Measurements from ENCODE around the gene NCOA3.

Gene NCOA3

DNA sequence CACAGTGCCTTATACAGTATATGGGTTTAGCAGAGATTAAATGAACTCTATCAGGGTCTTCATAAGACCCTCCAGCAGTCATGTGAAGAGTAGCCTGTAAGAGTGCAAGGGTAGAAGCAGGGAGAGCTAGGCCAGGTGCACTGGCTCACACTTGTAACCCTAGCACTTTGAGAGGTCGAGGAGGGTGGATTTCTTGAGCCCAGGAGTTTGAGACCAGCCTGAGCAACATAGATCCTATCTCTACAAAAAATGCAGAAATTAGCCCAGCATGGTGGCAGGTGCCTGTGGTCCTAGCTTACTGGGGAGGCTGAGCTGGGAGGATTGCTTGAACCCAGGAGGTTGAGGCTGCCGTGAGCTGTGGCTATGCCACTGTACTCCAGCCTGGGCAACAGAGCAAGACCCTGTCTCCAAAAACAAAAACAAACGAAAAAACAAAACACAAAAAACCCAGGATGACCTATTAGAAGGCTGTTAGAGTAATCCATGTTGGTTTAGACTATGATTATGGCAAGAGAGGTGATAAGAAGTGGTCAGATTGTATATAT, 31.9 kb downstream of the NCOA3 start:
- Histone ChIP-seq H3K14ac (ENCODE audit: low read length in 2 of 2) (no peak overlapping the region), H3K4me3 (ENCODE audit: insufficient read depth in 1 of 2, low read depth in 1 of 2, low read length in 2 of 2) (no peak overlapping the region), H3K4ac (ENCODE audit: low read depth in 1 of 2, low read length in 2 of 2) (no peak overlapping the region), H4K91ac (ENCODE audit: low read length) (no peak overlapping the region), H3K27me3 (ENCODE audit: control insufficient read depth in 1 of 2, insufficient read depth in 1 of 2, low read length in 2 of 2) (no peaks in the 10 kb centered on the region), H3K27ac (ENCODE audit: low read length, poor library complexity, severe bottlenecking) (no peak overlapping the region), H3K4me1 (ENCODE audit: control insufficient read depth, insufficient read depth, low read depth, low read length) (peaks cover 3% of the 10 kb centered on the region), H2AFZ (ENCODE audit: low read depth, low read length) (no peak overlapping the region), H3K9ac (ENCODE audit: low read length) (no peak overlapping the region), H3K36me3 (ENCODE audit: control insufficient read depth in 1 of 2, insufficient read depth in 2 of 2, low read depth in 1 of 2, low read length in 2 of 2) (peaks cover 0 to 6% of the 10 kb centered on the region in 2 experiments), H3K9me3 (ENCODE audit: control insufficient read depth, low read length) (no peaks in the 10 kb centered on the region), H3K79me1 (replicated peaks; ENCODE audit: low read length, poor library complexity, severe bottlenecking) (peaks cover 20% of the 10 kb centered on the region), H3K4me2 (ENCODE audit: low read length, poor library complexity, severe bottlenecking) (no peak overlapping the region), H2BK12ac (ENCODE audit: low read length in 2 of 2) (no peak overlapping the region), H4K8ac (ENCODE audit: low read length) (no peak overlapping the region), H3K23ac (ENCODE audit: low read length in 2 of 2) (no peak overlapping the region), H2BK5ac (ENCODE audit: low read depth, low read length, poor library complexity, severe bottlenecking) (no peak overlapping the region), H3K18ac (ENCODE audit: low read depth in 1 of 2, low read length in 2 of 2) (no peak overlapping the region), H2BK120ac (ENCODE audit: low read depth, low read length) (no peak overlapping the region), H2BK15ac (ENCODE audit: low read depth, poor library complexity, severe bottlenecking) (no peak overlapping the region), H2AK5ac (ENCODE audit: low read length, severe bottlenecking) (no peak overlapping the region)
- DNase-seq = no peak
- WGBS = 100% methylated on average over 1 of the region's 3 CpGs

DNA sequence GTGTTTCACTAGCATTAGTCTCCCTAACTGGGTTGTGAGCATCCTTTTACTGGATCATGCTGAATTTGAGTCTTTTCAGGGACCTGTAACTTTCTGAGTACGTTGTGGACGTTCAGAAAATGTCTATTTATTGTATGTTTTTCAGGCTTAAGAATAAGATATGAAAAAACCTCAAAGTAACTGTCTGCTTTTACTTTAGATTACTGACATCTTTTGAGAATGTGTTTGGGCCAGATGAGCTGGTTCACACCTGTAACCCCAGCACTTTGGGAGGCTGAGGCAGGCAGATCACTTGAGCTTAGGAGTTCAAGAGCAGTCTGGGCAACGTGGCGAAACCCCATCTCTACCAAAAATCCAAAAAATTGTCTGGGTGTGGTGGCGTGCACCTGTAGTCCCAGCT, 32.7 kb downstream of the NCOA3 start:
- Histone ChIP-seq H3K4ac (ENCODE audit: low read depth in 1 of 2, low read length in 2 of 2) (no peak overlapping the region), H2AK5ac (ENCODE audit: low read length, severe bottlenecking) (no peak overlapping the region), H2BK120ac (ENCODE audit: low read depth, low read length) (no peak overlapping the region), H2BK15ac (ENCODE audit: low read depth, poor library complexity, severe bottlenecking) (no peak overlapping the region), H3K9me3 (ENCODE audit: control insufficient read depth, low read length) (no peaks in the 10 kb centered on the region), H3K4me2 (ENCODE audit: low read length, poor library complexity, severe bottlenecking) (no peak overlapping the region), H2BK5ac (ENCODE audit: low read depth, low read length, poor library complexity, severe bottlenecking) (no peak overlapping the region), H2AFZ (ENCODE audit: low read depth, low read length) (no peak overlapping the region), H4K8ac (ENCODE audit: low read length) (no peak overlapping the region), H2BK12ac (ENCODE audit: low read length in 2 of 2) (no peak overlapping the region), H3K14ac (ENCODE audit: low read length in 2 of 2) (no peak overlapping the region), H3K79me1 (replicated peaks; ENCODE audit: low read length, poor library complexity, severe bottlenecking) (peaks cover 22% of the 10 kb centered on the region), H3K4me1 (ENCODE audit: control insufficient read depth, insufficient read depth, low read depth, low read length) (peaks cover 1% of the 10 kb centered on the region), H3K9ac (ENCODE audit: low read length) (no peak overlapping the region), H3K4me3 (ENCODE audit: insufficient read depth in 1 of 2, low read depth in 1 of 2, low read length in 2 of 2) (no peak overlapping the region), H3K36me3 (ENCODE audit: control insufficient read depth in 1 of 2, insufficient read depth in 2 of 2, low read depth in 1 of 2, low read length in 2 of 2) (peaks cover 0 to 6% of the 10 kb centered on the region in 2 experiments), H3K23ac (ENCODE audit: low read length in 2 of 2) (no peak overlapping the region), H3K27ac (ENCODE audit: low read length, poor library complexity, severe bottlenecking) (no peak overlapping the region), H3K27me3 (ENCODE audit: control insufficient read depth in 1 of 2, insufficient read depth in 1 of 2, low read length in 2 of 2) (no peaks in the 10 kb centered on the region), H4K91ac (ENCODE audit: low read length) (no peak overlapping the region), H3K18ac (ENCODE audit: low read depth in 1 of 2, low read length in 2 of 2) (no peak overlapping the region)
- no peak for DNase-seq
- WGBS = 100% methylated on average over 1 of the region's 5 CpGs

DNA sequence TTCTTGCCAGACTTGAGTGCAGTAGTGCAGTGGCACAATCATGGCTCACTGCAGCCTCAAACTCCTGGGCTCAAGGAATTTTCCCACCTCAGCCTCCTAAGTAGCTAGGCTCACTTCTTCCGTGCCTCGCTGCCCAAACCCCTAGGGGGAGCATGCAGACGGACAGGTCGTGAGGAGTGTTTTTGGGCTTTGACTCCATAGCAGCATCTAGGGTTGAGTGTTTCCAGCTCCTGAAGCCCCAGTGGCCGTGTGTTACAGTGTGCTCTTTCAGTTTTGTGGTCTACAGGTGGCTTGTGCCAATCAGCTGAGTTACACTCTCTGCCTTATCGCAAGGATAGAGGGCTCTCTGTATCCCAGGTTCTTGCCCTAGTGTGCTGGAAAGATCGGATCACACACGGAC, 33.4 kb downstream of the NCOA3 start:
- no peak for DNase-seq
- Histone ChIP-seq H3K9ac (ENCODE audit: low read length) (no peak overlapping the region), H4K91ac (ENCODE audit: low read length) (no peak overlapping the region), H3K79me1 (replicated peaks; ENCODE audit: low read length, poor library complexity, severe bottlenecking) (peaks cover 22% of the 10 kb centered on the region), H3K27ac (ENCODE audit: low read length, poor library complexity, severe bottlenecking) (no peak overlapping the region), H3K36me3 (ENCODE audit: control insufficient read depth in 1 of 2, insufficient read depth in 2 of 2, low read depth in 1 of 2, low read length in 2 of 2) (peaks cover 0 to 6% of the 10 kb centered on the region in 2 experiments), H3K27me3 (ENCODE audit: control insufficient read depth in 1 of 2, insufficient read depth in 1 of 2, low read length in 2 of 2) (no peaks in the 10 kb centered on the region), H2AK5ac (ENCODE audit: low read length, severe bottlenecking) (no peak overlapping the region), H3K23ac (ENCODE audit: low read length in 2 of 2) (no peak overlapping the region), H2BK12ac (ENCODE audit: low read length in 2 of 2) (no peak overlapping the region), H4K8ac (ENCODE audit: low read length) (peak overlapping the region; percentile 81), H2BK120ac (ENCODE audit: low read depth, low read length) (no peak overlapping the region), H2AFZ (ENCODE audit: low read depth, low read length) (no peak overlapping the region), H3K4ac (ENCODE audit: low read depth in 1 of 2, low read length in 2 of 2) (no peak overlapping the region), H3K4me3 (ENCODE audit: insufficient read depth in 1 of 2, low read depth in 1 of 2, low read length in 2 of 2) (no peak overlapping the region), H3K14ac (ENCODE audit: low read length in 2 of 2) (no peak overlapping the region), H2BK15ac (ENCODE audit: low read depth, poor library complexity, severe bottlenecking) (no peak overlapping the region), H3K4me1 (ENCODE audit: control insufficient read depth, insufficient read depth, low read depth, low read length) (no peaks in the 10 kb centered on the region), H3K18ac (ENCODE audit: low read depth in 1 of 2, low read length in 2 of 2) (no peak overlapping the region), H3K9me3 (ENCODE audit: control insufficient read depth, low read length) (no peaks in the 10 kb centered on the region), H2BK5ac (ENCODE audit: low read depth, low read length, poor library complexity, severe bottlenecking) (no peak overlapping the region), H3K4me2 (ENCODE audit: low read length, poor library complexity, severe bottlenecking) (no peak overlapping the region)
- WGBS = 86% methylated on average over 8 of the region's 8 CpGs

DNA sequence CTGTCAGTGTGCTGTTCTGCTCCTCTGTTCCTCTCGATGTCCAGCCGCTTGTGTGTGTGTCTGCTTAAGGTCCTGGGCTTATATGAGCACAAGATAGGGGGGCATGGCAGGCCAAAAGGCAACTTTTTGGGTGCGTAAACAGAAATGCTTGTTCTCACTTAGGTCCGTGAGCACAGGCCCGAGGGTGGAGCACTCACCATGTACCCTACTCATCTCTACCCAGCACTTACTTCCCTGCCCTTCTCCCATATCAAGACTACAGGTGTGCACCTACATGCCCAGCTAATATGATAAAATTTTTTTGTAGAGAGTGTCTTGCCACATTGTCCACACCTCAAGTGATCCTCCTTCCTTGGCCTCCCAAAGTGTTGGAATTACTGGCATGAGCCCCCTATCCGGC, 34.3 kb downstream of the NCOA3 start:
- no peak overlapping the region for H3K4me2 ChIP-seq (ENCODE audit: low read length, poor library complexity, severe bottlenecking)
- WGBS = 100% methylated on average over 5 of the region's 6 CpGs
- no peak overlapping the region for H3K14ac ChIP-seq (ENCODE audit: low read length in 2 of 2)
- H3K79me1 ChIP-seq (replicated peaks; ENCODE audit: low read length, poor library complexity, severe bottlenecking) = peaks cover 22% of the 10 kb centered on the region
- H3K4ac ChIP-seq (ENCODE audit: low read depth in 1 of 2, low read length in 2 of 2) = no peak overlapping the region
- H3K27me3 ChIP-seq (ENCODE audit: control insufficient read depth in 1 of 2, insufficient read depth in 1 of 2, low read length in 2 of 2) = no peaks in the 10 kb centered on the region
- H2BK5ac ChIP-seq (ENCODE audit: low read depth, low read length, poor library complexity, severe bottlenecking) = no peak overlapping the region
- H4K91ac ChIP-seq (ENCODE audit: low read length) = no peak overlapping the region
- no peaks in the 10 kb centered on the region for H3K4me1 ChIP-seq (ENCODE audit: control insufficient read depth, insufficient read depth, low read depth, low read length)
- no peak overlapping the region for H3K4me3 ChIP-seq (ENCODE audit: insufficient read depth in 1 of 2, low read depth in 1 of 2, low read length in 2 of 2)
- no peak overlapping the region for H2BK120ac ChIP-seq (ENCODE audit: low read depth, low read length)
- no peak overlapping the region for H3K9ac ChIP-seq (ENCODE audit: low read length)
- no peak overlapping the region for H2AK5ac ChIP-seq (ENCODE audit: low read length, severe bottlenecking)
- H2BK12ac ChIP-seq (ENCODE audit: low read length in 2 of 2) = no peak overlapping the region
- H2AFZ ChIP-seq (ENCODE audit: low read depth, low read length) = no peak overlapping the region
- H3K9me3 ChIP-seq (ENCODE audit: control insufficient read depth, low read length) = no peaks in the 10 kb centered on the region
- DNase-seq = no peak
- no peak overlapping the region for H3K18ac ChIP-seq (ENCODE audit: low read depth in 1 of 2, low read length in 2 of 2)
- H3K27ac ChIP-seq (ENCODE audit: low read length, poor library complexity, severe bottlenecking) = no peak overlapping the region
- no peak overlapping the region for H3K23ac ChIP-seq (ENCODE audit: low read length in 2 of 2)
- no peak overlapping the region for H2BK15ac ChIP-seq (ENCODE audit: low read depth, poor library complexity, severe bottlenecking)
- H3K36me3 ChIP-seq (ENCODE audit: control insufficient read depth in 1 of 2, insufficient read depth in 2 of 2, low read depth in 1 of 2, low read length in 2 of 2) = no peaks in the 10 kb centered on the region
- no peak overlapping the region for H4K8ac ChIP-seq (ENCODE audit: low read length)

Measured in mesenchymal stem cell (in vitro differentiated cells and primary cell).